Neural progenitor cell (in vitro differentiated cells): ENCODE results near the gene IL17RE.

Source experiments
- EZH2 ChIP-seq: fragments of 200-600 bp; sonication (generic); IDR thresholded peaks from 2 replicates; pipeline ENCODE4 v1.6.1; 2017; ENCODE audit warnings: antibody characterized with exemption, mild to moderate bottlenecking, moderate library complexity
- EZH2phosphoT487 ChIP-seq: fragments of 200-600 bp; sonication (generic); IDR thresholded peaks from 2 replicates; pipeline ENCODE4 v1.6.1; 2017; ENCODE audit warnings: antibody characterized with exemption
- TF ChIP-seq, protein P1 (sequence below): fragments of 200-600 bp; sonication (generic); IDR thresholded peaks from 2 replicates; pipeline ENCODE4 v1.5.1; 2017; ENCODE audit warnings: antibody characterized with exemption, mild to moderate bottlenecking

DNA sequence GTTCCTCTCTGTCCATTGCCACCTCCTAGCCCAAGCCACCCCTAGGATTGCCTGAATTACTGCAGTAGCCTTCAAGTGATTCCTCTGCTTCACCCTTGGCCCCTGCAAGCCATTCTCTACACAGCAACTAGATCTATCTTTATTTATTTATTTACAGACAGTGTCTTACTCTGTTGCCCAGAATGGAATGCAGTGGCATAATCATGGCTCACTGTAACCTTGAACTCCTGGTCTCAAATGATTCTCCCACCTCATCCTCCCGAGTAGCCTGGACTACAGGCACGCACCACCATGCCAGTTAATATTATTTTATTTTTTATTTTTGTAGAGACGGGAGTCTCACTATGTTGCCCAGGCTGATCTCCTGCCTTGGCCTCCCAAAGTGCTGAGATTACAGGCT lies 14.1 kb upstream of the IL17RE start:
- TF ChIP-seq, protein P1, sequence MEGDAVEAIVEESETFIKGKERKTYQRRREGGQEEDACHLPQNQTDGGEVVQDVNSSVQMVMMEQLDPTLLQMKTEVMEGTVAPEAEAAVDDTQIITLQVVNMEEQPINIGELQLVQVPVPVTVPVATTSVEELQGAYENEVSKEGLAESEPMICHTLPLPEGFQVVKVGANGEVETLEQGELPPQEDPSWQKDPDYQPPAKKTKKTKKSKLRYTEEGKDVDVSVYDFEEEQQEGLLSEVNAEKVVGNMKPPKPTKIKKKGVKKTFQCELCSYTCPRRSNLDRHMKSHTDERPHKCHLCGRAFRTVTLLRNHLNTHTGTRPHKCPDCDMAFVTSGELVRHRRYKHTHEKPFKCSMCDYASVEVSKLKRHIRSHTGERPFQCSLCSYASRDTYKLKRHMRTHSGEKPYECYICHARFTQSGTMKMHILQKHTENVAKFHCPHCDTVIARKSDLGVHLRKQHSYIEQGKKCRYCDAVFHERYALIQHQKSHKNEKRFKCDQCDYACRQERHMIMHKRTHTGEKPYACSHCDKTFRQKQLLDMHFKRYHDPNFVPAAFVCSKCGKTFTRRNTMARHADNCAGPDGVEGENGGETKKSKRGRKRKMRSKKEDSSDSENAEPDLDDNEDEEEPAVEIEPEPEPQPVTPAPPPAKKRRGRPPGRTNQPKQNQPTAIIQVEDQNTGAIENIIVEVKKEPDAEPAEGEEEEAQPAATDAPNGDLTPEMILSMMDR = no peak
- TF ChIP-seq EZH2 = no peak
- no peak for TF ChIP-seq EZH2phosphoT487
